HG03060 (cell line): Measurements from ENCODE around the gene LRBA.

Source experiments
- ATAC-seq: cut with Tn5 transposase; IDR thresholded peaks from one replicate; pipeline ENCODE4 v1.9.1; 2021; ENCODE audit warnings: low read depth, moderate number of reproducible peaks; ENCODE audit not compliant: unreplicated experiment

LRBA gene

GRCh38 chr4:150888217-150888616 is 126.9 kb downstream of the LRBA start:
- no peak for ATAC-seq

DNA sequence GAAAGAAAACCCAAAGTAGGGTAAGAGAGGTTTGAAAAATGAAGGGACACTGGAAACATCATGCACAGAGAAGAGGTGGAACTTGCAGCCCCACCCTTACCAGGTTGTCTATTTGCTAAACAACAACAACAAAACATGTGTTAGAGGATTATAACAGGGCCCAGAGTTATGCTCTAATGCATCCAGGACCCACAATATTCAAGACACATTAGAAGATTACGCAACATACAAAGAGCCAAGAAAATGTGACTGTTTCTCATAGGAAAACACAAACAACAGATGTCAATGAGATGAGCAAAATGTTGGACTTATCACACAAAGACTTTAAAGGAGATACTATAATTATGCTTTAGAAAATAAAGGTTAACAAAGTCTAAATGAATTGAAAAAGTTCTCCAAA is 128.5 kb downstream of the LRBA start:
- ATAC-seq, result no peak

- no peak for ATAC-seq
Observed at GRCh38 chr4:150884625-150885024, 130.5 kb downstream of the LRBA start.

DNA sequence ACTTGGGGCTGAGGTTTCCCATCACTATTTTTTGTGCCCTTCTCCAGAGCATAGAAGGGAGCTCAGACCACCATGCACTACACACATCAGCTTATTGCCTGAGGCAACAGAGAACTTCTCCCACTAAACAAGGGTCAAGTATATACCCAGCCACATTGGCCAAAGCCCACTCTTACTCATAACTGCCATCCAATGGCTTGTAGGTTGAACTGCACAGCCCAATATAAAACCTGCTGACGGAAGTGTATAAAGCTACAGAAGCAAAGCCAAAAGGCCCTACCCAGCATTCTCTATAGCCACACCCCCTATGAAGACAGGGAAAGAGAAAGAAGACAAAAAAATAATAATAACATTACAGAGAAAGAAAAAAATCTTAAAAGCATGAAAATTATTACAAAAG is 139.7 kb downstream of the LRBA start:
- ATAC-seq, result no peak

GRCh38 chr4:150874338-150875226 is 140.5 kb downstream of the LRBA start:
- no peak for ATAC-seq

- ATAC-seq, result peak; percentile 79
Observed at GRCh38 chr4:150867148-150867547, 147.9 kb downstream of the LRBA start.

GRCh38 chr4:150863456-150863855 is 151.6 kb downstream of the LRBA start:
- ATAC-seq, result no peak

DNA sequence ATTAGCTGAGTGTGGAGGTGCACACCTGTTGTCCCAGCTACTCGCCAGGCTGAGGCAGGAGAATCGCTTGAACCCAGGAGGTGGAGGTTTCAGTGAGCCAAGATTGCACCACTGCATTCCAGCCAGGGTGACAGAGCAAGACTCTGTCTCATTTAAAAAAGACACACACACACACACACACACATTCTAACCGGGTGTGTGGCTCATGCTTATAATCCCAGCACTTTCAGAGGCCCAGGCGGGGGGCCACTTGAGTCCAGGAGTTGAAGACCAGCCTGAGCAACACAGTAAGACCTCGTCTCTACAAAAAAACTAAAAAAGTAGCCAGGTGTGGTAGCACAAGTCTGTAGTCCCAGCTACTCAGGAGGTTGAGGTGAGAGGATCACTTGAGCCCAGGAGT is 152.3 kb downstream of the LRBA start:
- ATAC-seq, result no peak

DNA sequence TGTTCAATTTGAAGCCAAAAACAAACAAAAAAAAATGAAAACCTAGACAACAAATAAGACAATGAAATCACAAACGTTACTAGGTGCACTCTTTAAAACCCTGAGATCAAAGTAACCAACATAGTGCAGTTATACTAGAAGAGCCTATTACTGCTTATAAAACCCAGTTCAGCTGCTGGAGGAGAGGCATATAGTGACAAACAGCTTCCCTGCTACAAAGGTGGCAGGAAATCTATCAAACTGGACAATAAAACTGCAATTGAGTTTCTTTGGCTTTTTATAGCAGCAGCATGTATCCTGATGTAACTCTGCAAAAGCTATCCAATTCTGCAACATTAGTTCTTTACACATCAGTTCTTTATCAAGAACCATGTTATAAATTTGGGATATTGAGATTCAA is 155.6 kb downstream of the LRBA start:
- ATAC-seq, result no peak

GRCh38 chr4:150855981-150856510 is 159.0 kb downstream of the LRBA start:
- ATAC-seq, result no peak

DNA sequence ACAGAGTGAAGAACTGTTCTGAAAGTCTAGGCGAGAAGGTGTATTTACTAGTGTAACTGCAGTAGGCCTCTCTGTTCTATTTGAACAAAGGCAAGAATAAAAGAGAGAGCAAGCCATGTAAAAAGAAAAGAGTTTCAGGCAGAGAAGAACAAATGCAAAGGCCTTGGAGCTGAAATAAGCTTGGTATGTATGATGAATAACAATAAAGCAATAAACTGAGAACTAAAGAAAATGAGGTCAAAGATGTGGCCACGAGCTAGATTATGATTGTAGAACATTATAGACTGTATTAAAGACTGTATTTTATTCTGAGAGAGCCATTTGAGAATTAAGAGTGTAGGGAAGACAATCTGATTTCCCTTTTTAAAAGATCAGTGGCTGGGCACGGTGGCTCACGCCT is 160.5 kb downstream of the LRBA start:
- ATAC-seq, result no peak

- no peak for ATAC-seq
Observed at GRCh38 chr4:150853882-150854281, 161.2 kb downstream of the LRBA start.

GRCh38 chr4:150852216-150852615 is 162.9 kb downstream of the LRBA start:
- no peak for ATAC-seq

DNA sequence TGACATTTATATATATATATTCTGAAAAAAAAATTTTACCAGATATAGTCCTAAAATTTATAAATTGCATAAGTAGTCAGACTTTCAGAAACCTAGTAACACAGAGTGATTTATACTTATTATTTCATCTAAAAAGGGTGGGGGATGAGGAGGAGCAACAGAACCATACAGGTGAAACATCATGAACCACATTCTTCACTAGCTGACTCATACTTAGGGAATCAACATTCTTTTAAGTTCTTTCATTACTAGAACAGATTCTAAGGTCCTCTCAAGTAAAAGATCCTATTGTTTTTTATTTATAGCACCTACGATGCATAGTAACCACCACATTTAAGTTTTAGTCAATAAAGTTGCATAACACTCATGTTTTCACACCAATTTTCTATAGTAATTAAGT is 166.1 kb downstream of the LRBA start:
- no peak for ATAC-seq

GRCh38 chr4:150828159-150828558 is 186.9 kb downstream of the LRBA start:
- peak; percentile 96 for ATAC-seq

DNA sequence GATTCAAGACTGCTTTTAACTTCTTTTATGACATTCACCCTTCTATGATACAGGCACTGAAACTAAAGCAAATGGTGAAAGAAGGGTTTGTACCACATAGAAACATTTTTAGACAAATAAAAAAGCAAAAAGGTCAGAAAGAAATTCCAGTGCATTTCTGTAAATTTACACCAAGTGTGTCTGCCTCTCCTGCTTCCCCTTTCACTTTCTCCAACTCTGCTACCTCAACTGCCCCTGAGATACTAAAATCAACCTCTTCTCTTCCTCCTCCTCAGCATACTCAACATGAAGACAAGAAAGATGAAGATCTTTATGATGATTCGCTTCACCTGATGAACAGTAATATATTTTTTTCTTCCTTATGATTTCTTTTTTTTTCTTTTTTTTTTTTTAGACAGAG is 187.9 kb downstream of the LRBA start:
- no peak for ATAC-seq

- no peak for ATAC-seq
Observed at GRCh38 chr4:150826306-150826705, 188.8 kb downstream of the LRBA start.

DNA sequence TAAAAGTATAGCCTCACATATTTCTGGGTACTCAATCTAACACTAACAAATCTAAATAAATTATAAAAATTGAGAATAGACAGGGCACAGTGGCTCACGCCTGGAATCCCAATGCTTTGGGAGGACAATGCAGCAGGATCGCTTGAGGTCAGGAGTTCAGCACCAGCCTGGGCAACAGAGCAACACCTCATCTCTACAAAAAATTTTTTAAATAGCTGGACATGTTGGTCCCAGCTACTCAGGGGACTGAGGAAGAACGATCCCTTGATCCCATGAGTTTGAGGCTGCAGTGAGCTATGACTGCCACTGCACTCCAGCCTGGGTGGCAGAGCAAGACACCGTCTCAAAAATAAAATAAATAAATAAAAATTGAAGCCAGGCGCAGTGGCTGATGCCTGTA is 192.7 kb downstream of the LRBA start:
- ATAC-seq, result no peak

DNA sequence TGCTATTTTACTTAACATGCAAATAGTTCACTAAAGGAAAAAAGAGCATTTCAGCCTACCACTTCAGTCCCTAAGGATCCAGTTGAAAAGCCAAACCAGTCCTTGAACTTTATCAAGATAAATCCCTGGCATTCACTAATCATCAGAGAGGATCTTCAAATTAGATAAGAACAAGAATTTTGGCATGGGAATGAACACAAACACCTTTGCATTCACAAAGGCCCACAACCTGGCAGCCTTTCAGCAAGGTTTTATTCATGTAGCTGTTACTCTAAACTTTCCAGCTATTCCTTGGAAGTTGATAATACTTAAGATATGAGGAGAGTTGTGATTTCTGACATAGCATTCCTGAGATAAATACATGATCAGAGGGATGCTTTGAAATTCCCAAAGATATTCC is 193.4 kb downstream of the LRBA start:
- no peak for ATAC-seq

DNA sequence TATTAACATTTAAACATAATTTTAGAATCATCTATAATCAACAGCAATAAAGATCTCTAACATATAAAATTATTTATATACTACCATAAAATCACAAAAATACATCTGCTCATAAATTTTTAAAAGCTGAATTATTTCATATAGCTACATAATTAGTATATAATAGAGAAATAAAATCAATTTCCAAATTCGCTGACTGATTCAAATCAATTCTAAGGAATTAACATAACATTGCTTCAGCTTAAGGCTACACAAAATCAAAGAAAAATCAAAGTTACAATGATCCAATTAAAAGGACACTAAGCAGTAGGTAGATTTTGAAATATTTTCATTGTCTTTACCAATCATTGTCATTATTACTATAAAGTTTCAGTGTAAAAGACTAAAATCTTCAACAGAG is 194.7 kb downstream of the LRBA start:
- ATAC-seq, result no peak

DNA sequence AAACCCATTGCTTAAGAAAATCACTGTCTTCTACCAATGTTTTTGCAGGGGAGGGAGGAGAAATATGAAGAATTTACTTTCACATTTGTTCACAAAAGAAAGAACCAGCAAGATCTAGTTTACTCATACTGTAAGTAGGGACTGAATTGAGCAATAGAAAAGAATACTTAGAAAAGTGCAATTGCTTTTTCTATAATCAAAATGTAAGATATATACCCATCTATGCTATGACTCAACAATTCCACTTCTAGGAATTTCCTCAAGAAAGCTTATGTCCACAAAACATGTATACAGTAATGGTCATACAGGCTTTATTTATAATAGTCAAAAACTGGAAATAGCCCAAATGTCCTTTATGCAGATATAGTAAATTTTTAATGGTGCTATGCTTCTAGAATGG is 196.4 kb downstream of the LRBA start:
- no peak for ATAC-seq

- no peak for ATAC-seq
Observed at GRCh38 chr4:150817804-150818528, 197.1 kb downstream of the LRBA start.
